NCI-H1105 treated with DMSO at 0.1 percent for 48 hours (cell line): Measurements from ENCODE around the gene STAT5A.
A peak's percentile ranks its signal among the peaks of the same experiment; 100 is the strongest.

ENCODE experiments used
- DNase-seq: peaks from one replicate; lab custom pipeline; 2025; lab: John Stamatoyannopoulos, UW

STAT5A gene

GRCh38 chr17:42268236-42268635 is 20.1 kb upstream of the STAT5A start:
- no peak for DNase-seq

- DNase-seq, result no peak
Measured at GRCh38 chr17:42270170-42270535, 18.1 kb upstream of the STAT5A start.

- DNase-seq, result no peak
Measured at GRCh38 chr17:42270596-42270995, 17.7 kb upstream of the STAT5A start.

GRCh38 chr17:42271006-42271778 is 17.1 kb upstream of the STAT5A start:
- no peak for DNase-seq

GRCh38 chr17:42271779-42272035 is 16.6 kb upstream of the STAT5A start:
- DNase-seq, result no peak

- no peak for DNase-seq
Measured at GRCh38 chr17:42272162-42272907, 16.0 kb upstream of the STAT5A start.

GRCh38 chr17:42273474-42274252 is 14.6 kb upstream of the STAT5A start:
- no peak for DNase-seq

- DNase-seq, result no peak
Measured at GRCh38 chr17:42274253-42274542, 14.1 kb upstream of the STAT5A start.

- no peak for DNase-seq
Measured at GRCh38 chr17:42274812-42275526, 13.3 kb upstream of the STAT5A start.

- DNase-seq, result no peak
Measured at GRCh38 chr17:42275527-42276358, 12.6 kb upstream of the STAT5A start.

GRCh38 chr17:42276359-42276608 is 12.0 kb upstream of the STAT5A start, which contains the start of gene STAT5B:
TSS of gene STAT5B (minus strand) at chr17:42276391. CDS start at chr17:42232127, 44,264 bp downstream.
- DNase-seq, result peak; percentile 53

GRCh38 chr17:42276609-42277341 is 11.5 kb upstream of the STAT5A start:
- DNase-seq, result no peak

GRCh38 chr17:42277342-42277712 is 11.0 kb upstream of the STAT5A start:
- DNase-seq, result no peak

GRCh38 chr17:42279776-42280630 is 8.3 kb upstream of the STAT5A start:
- DNase-seq, result no peak

GRCh38 chr17:42281571-42282096 is 6.7 kb upstream of the STAT5A start:
- DNase-seq, result peak; percentile 94

GRCh38 chr17:42282478-42283080 is 5.7 kb upstream of the STAT5A start:
- DNase-seq, result no peak

- no peak for DNase-seq
Measured at GRCh38 chr17:42283241-42284023, 4.9 kb upstream of the STAT5A start.

GRCh38 chr17:42284024-42284369 is 4.3 kb upstream of the STAT5A start:
- no peak for DNase-seq

GRCh38 chr17:42284566-42284965 is 3.7 kb upstream of the STAT5A start:
- no peak for DNase-seq
